Measurements from ENCODE around the gene FAM120A.

FAM120A gene

GRCh38 chr9:93459432-93459847, 8.0 kb downstream of the FAM120A start:
- H3K27ac ChIP-seq, result no peak overlapping the region

GRCh38 chr9:93460689-93461413, 9.4 kb downstream of the FAM120A start:
- H3K27ac ChIP-seq, result no peak overlapping the region
- no peak for TF ChIP-seq CTCF (conservative IDR thresholded peaks at IDR 0.05)

More at GRCh38 chr9:93459432-93459847, 8.0 kb downstream of the FAM120A start:
- TF ChIP-seq CTCF (conservative IDR thresholded peaks at IDR 0.05), result no peak

GRCh38 chr9:93461414-93461743, 9.9 kb downstream of the FAM120A start:
- TF ChIP-seq CTCF (conservative IDR thresholded peaks at IDR 0.05), result no peak
- H3K27ac ChIP-seq, result no peak overlapping the region

GRCh38 chr9:93461821-93462220, 10.3 kb downstream of the FAM120A start:
- TF ChIP-seq CTCF (conservative IDR thresholded peaks at IDR 0.05), result no peak
- H3K27ac ChIP-seq, result no peak overlapping the region

GRCh38 chr9:93463638-93464248, 12.3 kb downstream of the FAM120A start:
- TF ChIP-seq CTCF (conservative IDR thresholded peaks at IDR 0.05), result no peak
- H3K27ac ChIP-seq, result no peak overlapping the region

GRCh38 chr9:93464395-93464794, 12.9 kb downstream of the FAM120A start:
- TF ChIP-seq CTCF (conservative IDR thresholded peaks at IDR 0.05), result no peak
- H3K27ac ChIP-seq, result no peak overlapping the region

- no peak for TF ChIP-seq CTCF (conservative IDR thresholded peaks at IDR 0.05)
- H3K27ac ChIP-seq, result no peak overlapping the region
Measured at GRCh38 chr9:93464876-93465275, 13.4 kb downstream of the FAM120A start.

All from VCaP (cell line).